Endothelial cell of umbilical vein (primary cell): ENCODE data around the gene LEUTX. TPM values are rescaled to one million over a fixed set of nuclear protein-coding genes. Genes with fewer than 3 reads are reported as not detected.

ENCODE experiments used
- BruUV-seq: library from RNA; stranded (reverse); fragments of 400-500 nt; replicated peaks from 2 replicates; lab custom pipeline; 2021; lab: Mats Ljungman, UMichigan
- CTCF ChIA-PET: fragments of 300-600, 350-600 bp; sonication (Branson Sonifier 250); formaldehyde crosslinking; loops from one replicate; lab custom pipeline; 2021; ENCODE audit warnings: antibody characterized with exemption, inconsistent platforms; lab: Charles Lee
- POLR2A ChIA-PET: fragments of 300-600, 350-600 bp; sonication (Branson Sonifier 250); formaldehyde crosslinking; loops from one replicate; lab custom pipeline; 2021; ENCODE audit warnings: antibody characterized with exemption, inconsistent platforms; lab: Charles Lee
- DNase-seq: peaks from one replicate; pipeline ENCODE4 v3.0.0-alpha.2; 2011; ENCODE audit warnings: low read depth, low spot score
- FAIRE-seq: peaks from 2 replicates; lab custom pipeline; 2011; peaks lifted over from hg19 to GRCh38; lab: Jason Lieb, UNC
- H2AFZ ChIP-seq: 2 replicates; pipeline ENCODE4 v1.6.0; 2012; ENCODE audit warnings: low read depth, low read length, control low read depth, inconsistent platforms
- H3K27ac ChIP-seq: 2 replicates; pipeline ENCODE4 v1.5.1; 2011; ENCODE audit warnings: low read depth, mild to moderate bottlenecking, control low read depth, low read length, moderate library complexity; ENCODE audit not compliant: insufficient read depth
- H3K27me3 ChIP-seq, 2 experiments: 2 replicates each; pipeline versions ENCODE4 v1.6.0 to v1.6.1; 2011; ENCODE audit warnings: low read length in 2 of 2, mixed read lengths in 1 of 2; ENCODE audit not compliant: control insufficient read depth in 2 of 2, insufficient read depth in 2 of 2
- H3K36me3 ChIP-seq, 2 experiments: 2 replicates in 1 of 2; 3 replicates in 1 of 2; pipeline ENCODE4 v1.5.1; 2011; ENCODE audit warnings: low read length in 2 of 2, mild to moderate bottlenecking in 1 of 2, moderate library complexity in 1 of 2; ENCODE audit not compliant: control insufficient read depth in 2 of 2, insufficient read depth in 2 of 2; ENCODE audit errors: extremely low read depth in 1 of 2
- H3K4me1 ChIP-seq: 3 replicates; pipeline ENCODE4 v1.5.1; 2011; ENCODE audit warnings: mild to moderate bottlenecking, low read length; ENCODE audit not compliant: control insufficient read depth, insufficient read depth; ENCODE audit errors: extremely low read depth
- H3K4me2 ChIP-seq: 2 replicates; pipeline ENCODE4 v1.6.1; 2011; ENCODE audit warnings: low read length, control low read depth, mixed read lengths; ENCODE audit not compliant: insufficient read depth
- H3K4me3 ChIP-seq, 3 experiments: fragments of 200-600 bp in 1 of 3; sonication (generic), shearing (Covaris generic) in 1 of 3; replicated peaks in 1 of 3; 2 replicates each; pipeline ENCODE4 v1.5.1; 2011 to 2016; ENCODE audit warnings: control low read depth in 3 of 3, low read length in 3 of 3, mild to moderate bottlenecking in 2 of 3, inconsistent platforms in 1 of 3, low read depth in 1 of 3, moderate library complexity in 1 of 3; ENCODE audit not compliant: insufficient read depth in 1 of 3
- H3K79me2 ChIP-seq: 2 replicates; pipeline ENCODE4 v1.6.0; 2012; ENCODE audit warnings: low read length, inconsistent platforms; ENCODE audit not compliant: control insufficient read depth, insufficient read depth
- H3K9ac ChIP-seq: replicated peaks from 2 replicates; pipeline ENCODE3; 2011; ENCODE audit warnings: low read length, control low read depth; ENCODE audit not compliant: insufficient read depth; ENCODE audit errors: extremely low read depth
- H3K9me1 ChIP-seq: replicated peaks from 3 replicates; pipeline ENCODE4 v1.6.0; 2011; ENCODE audit warnings: mild to moderate bottlenecking, low read length; ENCODE audit not compliant: control insufficient read depth, insufficient read depth; ENCODE audit errors: extremely low read depth
- H3K9me3 ChIP-seq: replicated peaks from 2 replicates; pipeline ENCODE4 v1.5.1; 2012; ENCODE audit warnings: low read length, inconsistent platforms; ENCODE audit not compliant: control insufficient read depth, insufficient read depth
- H4K20me1 ChIP-seq: replicated peaks from 2 replicates; pipeline ENCODE3; 2011; ENCODE audit warnings: mild to moderate bottlenecking, low read length; ENCODE audit not compliant: control insufficient read depth, insufficient read depth; ENCODE audit errors: extremely low read depth
- CTCF ChIP-seq, 2 donors: IDR thresholded peaks; 1 replicate in 1 of 2; 2 replicates in 1 of 2; pipeline ENCODE4 v1.5.1; 2011; ENCODE audit warnings: low read length in 2 of 2, mild to moderate bottlenecking in 2 of 2, moderate library complexity in 2 of 2, control low read depth in 1 of 2, inconsistent platforms in 1 of 2, low read depth in 1 of 2; ENCODE audit not compliant: insufficient read depth in 1 of 2; ENCODE audit errors: extremely low read depth in 1 of 2
- EZH2 ChIP-seq: IDR thresholded peaks from 2 replicates; pipeline ENCODE4 v1.6.1; 2012; ENCODE audit warnings: borderline replicate concordance, low read depth, mild to moderate bottlenecking, moderate library complexity, low read length, inconsistent platforms; ENCODE audit not compliant: severe bottlenecking
- FOS ChIP-seq: IDR thresholded peaks from 2 replicates; pipeline ENCODE4 v1.6.1; 2011; ENCODE audit warnings: mild to moderate bottlenecking, low read length, moderate library complexity, borderline replicate concordance; ENCODE audit not compliant: insufficient read depth
- GATA2 ChIP-seq: IDR thresholded peaks from 2 replicates; pipeline ENCODE4 v1.7.0; 2011; ENCODE audit warnings: low read depth, mild to moderate bottlenecking, moderate library complexity, mixed read lengths, low read length; ENCODE audit not compliant: insufficient read length, insufficient read depth
- MAX ChIP-seq: IDR thresholded peaks from 2 replicates; pipeline ENCODE4 v1.6.1; 2011; ENCODE audit not compliant: insufficient read depth, insufficient read length
- MYC ChIP-seq: IDR thresholded peaks from one replicate; pipeline ENCODE4 v1.6.1; 2011; ENCODE audit warnings: mild to moderate bottlenecking, low read depth, low read length
- POLR2A ChIP-seq: IDR thresholded peaks from 2 replicates; pipeline ENCODE4 v1.6.1; 2012; ENCODE audit warnings: low read depth, mild to moderate bottlenecking, control low read depth, low read length
- dilution Hi-C: fragments of 300-500 bp; cut with MboI; formaldehyde crosslinking; loops from one replicate; pipeline ENCODE4 v1.15.0; 2019; ENCODE audit warnings: low sequenced_read_pairs; ENCODE audit not compliant: extremely low pct_ligation_motif_present
- intact Hi-C: fragments of 100-400 bp; cut with micrococcal nuclease; formaldehyde crosslinking; loops from one replicate; pipeline ENCODE4 v1.10.0; 2022
- polyA plus RNA-seq, 4 experiments: library from polyadenylated mRNA; depleted of rRNA in 3 of 4; stranded (reverse) in 3 of 4; unstranded in 1 of 4; fragments of >200 nt; gene quantifications; 2 replicates each; pipeline versions ENCODE4 v1.2.1 to v1.2.3, GENCODE V29; 2011 to 2012; ENCODE audit warnings: missing spikeins in 1 of 4
- total RNA-seq: library from RNA; stranded (reverse); gene quantifications from 2 replicates; pipeline ENCODE4 v1.2.3, GENCODE V29; 2021

Gene LEUTX
- total and polyA plus RNA-seq, 2 donors (not counting 3 experiments of a cell fraction or from before 2014, with no cell fraction given) = not detected

GRCh38 chr19:39825531-39826076, 47.0 kb downstream of the LEUTX start:
- no TSS peak for BruUV-seq
- dilution Hi-C loops = no loop called here
- POLR2A ChIA-PET = interaction anchor here (1.4 kb wide), 1 partner anchor 8 kb away, joined by 6 read pairs; the partner anchor contains the start of gene DYRK1B

More at GRCh38 chr19:39825531-39826076, 47.0 kb downstream of the LEUTX start:
- no peak overlapping the region for H3K27ac ChIP-seq
- CTCF ChIA-PET = no interaction called here
- H3K4me3 ChIP-seq = no peak overlapping the region
- H3K36me3 ChIP-seq = peaks cover 4 to 32% of the 10 kb centered on the region in 2 experiments
- H3K9me1 ChIP-seq = no peaks in the 10 kb centered on the region
- no peaks in the 10 kb centered on the region for H3K79me2 ChIP-seq
- FAIRE-seq (no peak), DNase-seq (no peak)
- intact Hi-C loops = no loop called here
- peaks cover 11% of the 10 kb centered on the region for H3K4me1 ChIP-seq
- H4K20me1 ChIP-seq = no peaks in the 10 kb centered on the region
- H3K9me3 ChIP-seq = no peaks in the 10 kb centered on the region
- no peak overlapping the region for H2AFZ ChIP-seq
- TF ChIP-seq FOS (no peak), MAX (no peak), MYC (no peak), CTCF (IDR thresholded peaks at IDR 0.05; ENCODE audit: extremely low read depth in 1 of 2, insufficient read depth in 1 of 2, low read depth in 1 of 2, low read length in 2 of 2) (no peak), GATA2 (no peak), POLR2A (no peak), EZH2 (no peak)
- no peak overlapping the region for H3K9ac ChIP-seq
- no peak overlapping the region for H3K4me2 ChIP-seq
- no peaks in the 10 kb centered on the region for H3K27me3 ChIP-seq
